ENCODE results near the gene EXOSC10.
"Not testable (repeated sequence)": the region's sequence is repeated elsewhere in the genome, so short reads cannot be mapped to it uniquely, and the experiment has no call there.

GRCh38 chr1:11051121-11051520, 48.5 kb downstream of the EXOSC10 start:
- TF ChIP-seq CTCF, POLR2A (IDR thresholded peaks at IDR 0.05): not testable (repeated sequence)

All from esophagus squamous epithelium (tissue), 4 donors.